ENCODE data around the gene RPS21.

The RPS21 gene

DNA sequence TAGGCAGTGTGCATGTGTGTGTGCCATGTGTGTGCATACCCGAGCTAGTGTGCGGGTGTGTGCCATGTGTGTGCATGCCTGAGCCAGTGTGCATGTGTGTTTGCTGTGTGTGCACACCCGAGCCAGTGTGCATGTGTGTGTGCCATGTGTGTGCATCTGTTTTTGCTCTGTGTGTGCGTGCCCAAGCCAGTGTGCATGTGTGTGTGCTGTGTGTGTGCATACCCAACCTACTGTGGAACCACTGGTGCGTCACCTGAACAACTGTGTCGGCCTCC is 34.8 kb downstream of the RPS21 start:
- Histone ChIP-seq H4K20me1 (ENCODE audit: low read depth, low read length) (no peaks in the 10 kb centered on the region), H3K36me3 (ENCODE audit: low read length) (no peaks in the 10 kb centered on the region), H2AFZ (ENCODE audit: low read depth, low read length, severe bottlenecking) (no peak overlapping the region), H3K9ac (ENCODE audit: low read length) (no peak overlapping the region), H3K9me3 (ENCODE audit: insufficient read depth, low read length) (no peaks in the 10 kb centered on the region), H3F3A (ENCODE audit: insufficient read depth) (no peaks in the 10 kb centered on the region), H3K27me3 (ENCODE audit: low read length) (no peaks in the 10 kb centered on the region), H3K79me2 (ENCODE audit: insufficient read depth, low read length) (no peaks in the 10 kb centered on the region), H3K4me3 (ENCODE audit: insufficient read depth, low read length, poor library complexity, severe bottlenecking) (no peak overlapping the region), H3K4me2 (ENCODE audit: low read depth, low read length, poor library complexity, severe bottlenecking) (no peak overlapping the region), H3K9me2 (replicated peaks; ENCODE audit: insufficient read depth, low read length) (no peaks in the 10 kb centered on the region), H3K27ac (ENCODE audit: low read depth, low read length) (no peak overlapping the region)
- TF ChIP-seq, protein P1, sequence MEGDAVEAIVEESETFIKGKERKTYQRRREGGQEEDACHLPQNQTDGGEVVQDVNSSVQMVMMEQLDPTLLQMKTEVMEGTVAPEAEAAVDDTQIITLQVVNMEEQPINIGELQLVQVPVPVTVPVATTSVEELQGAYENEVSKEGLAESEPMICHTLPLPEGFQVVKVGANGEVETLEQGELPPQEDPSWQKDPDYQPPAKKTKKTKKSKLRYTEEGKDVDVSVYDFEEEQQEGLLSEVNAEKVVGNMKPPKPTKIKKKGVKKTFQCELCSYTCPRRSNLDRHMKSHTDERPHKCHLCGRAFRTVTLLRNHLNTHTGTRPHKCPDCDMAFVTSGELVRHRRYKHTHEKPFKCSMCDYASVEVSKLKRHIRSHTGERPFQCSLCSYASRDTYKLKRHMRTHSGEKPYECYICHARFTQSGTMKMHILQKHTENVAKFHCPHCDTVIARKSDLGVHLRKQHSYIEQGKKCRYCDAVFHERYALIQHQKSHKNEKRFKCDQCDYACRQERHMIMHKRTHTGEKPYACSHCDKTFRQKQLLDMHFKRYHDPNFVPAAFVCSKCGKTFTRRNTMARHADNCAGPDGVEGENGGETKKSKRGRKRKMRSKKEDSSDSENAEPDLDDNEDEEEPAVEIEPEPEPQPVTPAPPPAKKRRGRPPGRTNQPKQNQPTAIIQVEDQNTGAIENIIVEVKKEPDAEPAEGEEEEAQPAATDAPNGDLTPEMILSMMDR (IDR thresholded peaks at IDR 0.05; ENCODE audit: insufficient read depth, low read length, poor library complexity, severe bottlenecking) = no peak
- no peak for TF ChIP-seq EZH2phosphoT487 (conservative IDR thresholded peaks at IDR 0.05; ENCODE audit: low read length)

DNA sequence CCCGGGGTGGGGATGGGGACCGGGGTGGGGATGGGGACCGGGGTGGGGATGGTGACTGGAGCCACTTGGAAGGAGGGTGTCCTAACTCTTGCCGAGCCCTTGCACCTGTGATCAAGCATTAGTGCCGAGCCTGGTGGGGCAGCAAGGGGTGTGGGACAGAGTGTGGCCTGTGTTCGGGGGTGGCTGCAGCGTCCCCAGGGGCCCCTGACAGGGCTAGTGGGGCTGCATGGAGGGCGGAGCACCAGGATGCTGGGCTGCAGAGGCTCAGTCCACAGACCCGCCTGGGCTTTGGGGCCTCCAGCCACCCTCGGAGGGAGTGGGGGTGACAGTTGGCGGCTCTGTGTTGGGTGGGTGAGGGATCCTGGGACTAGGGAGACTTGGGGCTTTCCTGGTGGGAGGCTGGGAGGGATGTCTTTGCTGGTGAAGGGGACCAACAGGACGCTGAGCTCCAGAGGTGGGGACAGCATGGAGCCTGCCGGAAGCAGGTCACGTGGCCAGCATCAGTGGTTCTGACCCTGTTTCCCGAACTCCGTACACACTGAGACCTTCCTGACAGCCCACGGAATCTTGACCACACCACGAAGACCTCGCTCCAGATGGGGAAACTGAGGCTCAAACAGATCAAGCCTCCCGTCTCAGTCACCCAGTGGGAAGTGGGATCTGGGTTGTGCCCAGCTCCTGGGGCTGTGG is 35.9 kb downstream of the RPS21 start:
- no peak overlapping the region for H3K4me2 ChIP-seq (ENCODE audit: low read depth, low read length, poor library complexity, severe bottlenecking)
- H3K27me3 ChIP-seq (ENCODE audit: low read length) = no peaks in the 10 kb centered on the region

DNA sequence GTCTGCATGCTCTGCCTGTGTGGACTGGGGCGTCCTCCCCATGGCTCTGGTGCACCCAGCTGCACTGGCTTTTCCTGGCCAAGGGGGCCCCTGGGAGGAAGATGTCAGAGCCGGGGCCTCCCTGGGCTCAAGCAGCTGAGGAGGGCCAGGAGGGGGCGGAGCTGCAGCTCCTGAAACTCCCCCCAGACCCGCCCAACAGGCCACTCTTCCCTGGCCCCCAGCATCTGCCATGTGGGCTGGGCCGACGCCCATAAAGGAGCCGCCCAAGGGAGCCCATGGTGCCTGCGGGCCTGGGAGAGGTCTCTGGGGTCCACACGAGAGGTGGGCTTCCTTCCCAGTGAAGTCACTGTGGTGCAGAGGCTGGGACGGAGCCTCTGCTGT is 36.4 kb downstream of the RPS21 start:
- H3K9me2 ChIP-seq (replicated peaks; ENCODE audit: insufficient read depth, low read length) = no peaks in the 10 kb centered on the region
- H3K9ac ChIP-seq (ENCODE audit: low read length) = no peak overlapping the region
- TF ChIP-seq EZH2phosphoT487 (conservative IDR thresholded peaks at IDR 0.05; ENCODE audit: low read length) = no peak
- TF ChIP-seq, protein P1 (IDR thresholded peaks at IDR 0.05; ENCODE audit: insufficient read depth, low read length, poor library complexity, severe bottlenecking) = no peak
- no peaks in the 10 kb centered on the region for H3K36me3 ChIP-seq (ENCODE audit: low read length)
- H3K4me3 ChIP-seq (ENCODE audit: insufficient read depth, low read length, poor library complexity, severe bottlenecking) = no peak overlapping the region
- no peak overlapping the region for H3K27ac ChIP-seq (ENCODE audit: low read depth, low read length)
- H3K27me3 ChIP-seq (ENCODE audit: low read length) = no peaks in the 10 kb centered on the region
- no peaks in the 10 kb centered on the region for H3F3A ChIP-seq (ENCODE audit: insufficient read depth)
- H3K79me2 ChIP-seq (ENCODE audit: insufficient read depth, low read length) = no peaks in the 10 kb centered on the region
- no peak overlapping the region for H2AFZ ChIP-seq (ENCODE audit: low read depth, low read length, severe bottlenecking)
- no peak overlapping the region for H3K4me2 ChIP-seq (ENCODE audit: low read depth, low read length, poor library complexity, severe bottlenecking)
- no peaks in the 10 kb centered on the region for H4K20me1 ChIP-seq (ENCODE audit: low read depth, low read length)
- H3K9me3 ChIP-seq (ENCODE audit: insufficient read depth, low read length) = no peaks in the 10 kb centered on the region

More for the DNA sequence above, 35.9 kb downstream of the RPS21 start:
- no peak overlapping the region for H3K9ac ChIP-seq (ENCODE audit: low read length)
- H3K9me3 ChIP-seq (ENCODE audit: insufficient read depth, low read length) = no peaks in the 10 kb centered on the region
- TF ChIP-seq, protein P1 (IDR thresholded peaks at IDR 0.05; ENCODE audit: insufficient read depth, low read length, poor library complexity, severe bottlenecking) = no peak
- TF ChIP-seq EZH2phosphoT487 (conservative IDR thresholded peaks at IDR 0.05; ENCODE audit: low read length) = no peak
- H3K9me2 ChIP-seq (replicated peaks; ENCODE audit: insufficient read depth, low read length) = no peaks in the 10 kb centered on the region
- no peaks in the 10 kb centered on the region for H3K79me2 ChIP-seq (ENCODE audit: insufficient read depth, low read length)
- no peak overlapping the region for H3K27ac ChIP-seq (ENCODE audit: low read depth, low read length)
- H3K36me3 ChIP-seq (ENCODE audit: low read length) = no peaks in the 10 kb centered on the region
- H3K4me3 ChIP-seq (ENCODE audit: insufficient read depth, low read length, poor library complexity, severe bottlenecking) = no peak overlapping the region
- H4K20me1 ChIP-seq (ENCODE audit: low read depth, low read length) = no peaks in the 10 kb centered on the region
- no peak overlapping the region for H2AFZ ChIP-seq (ENCODE audit: low read depth, low read length, severe bottlenecking)
- H3F3A ChIP-seq (ENCODE audit: insufficient read depth) = no peaks in the 10 kb centered on the region
